Measurements from ENCODE around the gene PEAR1. TPM values are rescaled to one million over a fixed set of nuclear protein-coding genes. Genes with fewer than 3 reads are reported as not detected.

Gene PEAR1
- total RNA-seq, 1 donor from 2014 or later: 0.29 TPM

GRCh38 chr1:156859523-156860112 lies 33.9 kb upstream of the PEAR1 start:
- intact Hi-C loops (cut with micrococcal nuclease): loop anchor here (1.0 kb wide), 8 partner anchors 11 to 133 kb away; partner anchors contain the start of genes PRCC and SH2D2A

- intact Hi-C loops (cut with micrococcal nuclease): loop anchor here (1.0 kb wide), 8 partner anchors 12 to 134 kb away; partner anchors contain the start of genes PRCC and SH2D2A
Observed at GRCh38 chr1:156860113-156860627, 33.3 kb upstream of the PEAR1 start.

- intact Hi-C loops (cut with micrococcal nuclease): loop anchor here (1.0 kb wide), 8 partner anchors 13 to 135 kb away; partner anchors contain the start of genes PRCC and SH2D2A
Observed at GRCh38 chr1:156860628-156861423, 32.7 kb upstream of the PEAR1 start, which contains the start of gene NTRK1. Gene NTRK1, plus strand, starts transcription at chr1:156860865. Its CDS starts 70 bp downstream, at chr1:156860935.

- intact Hi-C loops (cut with micrococcal nuclease): no loop called here
Observed at GRCh38 chr1:156862584-156862983, 30.9 kb upstream of the PEAR1 start.

GRCh38 chr1:156862997-156863599 lies 30.4 kb upstream of the PEAR1 start:
- intact Hi-C loops (cut with micrococcal nuclease): no loop called here

- intact Hi-C loops (cut with micrococcal nuclease): no loop called here
Observed at GRCh38 chr1:156863631-156864030, 29.9 kb upstream of the PEAR1 start.

GRCh38 chr1:156864796-156865195 lies 28.7 kb upstream of the PEAR1 start:
- intact Hi-C loops (cut with micrococcal nuclease): no loop called here

- intact Hi-C loops (cut with micrococcal nuclease): no loop called here
Observed at GRCh38 chr1:156865258-156865657, 28.3 kb upstream of the PEAR1 start.

GRCh38 chr1:156865865-156866248 lies 27.7 kb upstream of the PEAR1 start:
- intact Hi-C loops (cut with micrococcal nuclease): no loop called here

- intact Hi-C loops (cut with micrococcal nuclease): no loop called here
Observed at GRCh38 chr1:156866249-156866909, 27.1 kb upstream of the PEAR1 start.

- intact Hi-C loops (cut with micrococcal nuclease): no loop called here
Observed at GRCh38 chr1:156868341-156868740, 25.2 kb upstream of the PEAR1 start.

- intact Hi-C loops (cut with micrococcal nuclease): no loop called here
Observed at GRCh38 chr1:156869455-156869854, 24.1 kb upstream of the PEAR1 start.

GRCh38 chr1:156873659-156874058 lies 19.9 kb upstream of the PEAR1 start:
- intact Hi-C loops (cut with micrococcal nuclease): no loop called here

GRCh38 chr1:156874142-156874541 lies 19.4 kb upstream of the PEAR1 start:
- intact Hi-C loops (cut with micrococcal nuclease): no loop called here

GRCh38 chr1:156874572-156875340 lies 18.8 kb upstream of the PEAR1 start:
- intact Hi-C loops (cut with micrococcal nuclease): no loop called here

- intact Hi-C loops (cut with micrococcal nuclease): no loop called here
Observed at GRCh38 chr1:156875341-156875615, 18.2 kb upstream of the PEAR1 start.

GRCh38 chr1:156876281-156876680 lies 17.2 kb upstream of the PEAR1 start:
- intact Hi-C loops (cut with micrococcal nuclease): no loop called here

GRCh38 chr1:156877433-156878170 lies 15.9 kb upstream of the PEAR1 start:
- intact Hi-C loops (cut with micrococcal nuclease): no loop called here

GRCh38 chr1:156879876-156880275 lies 13.6 kb upstream of the PEAR1 start:
- intact Hi-C loops (cut with micrococcal nuclease): no loop called here

GRCh38 chr1:156880473-156880872 lies 13.0 kb upstream of the PEAR1 start:
- intact Hi-C loops (cut with micrococcal nuclease): no loop called here
